Chondrocyte (in vitro differentiated cells): ENCODE measurements around the gene SERPIND1. TPM values are rescaled to one million over a fixed set of nuclear protein-coding genes. Genes with fewer than 3 reads are reported as not detected.

ENCODE experiments used
- DNase-seq: peaks from one replicate; pipeline ENCODE4 v3.0.0; 2021; ENCODE audit warnings: mixed read lengths, low spot score
- H3K27ac Mint-ChIP-seq: one replicate; pipeline ENCODE4 v1.8.0; 2021; ENCODE audit warnings: mild to moderate bottlenecking, moderate library complexity, mixed read lengths; ENCODE audit not compliant: unreplicated experiment
- H3K27me3 Mint-ChIP-seq: 2 replicates; pipeline ENCODE4 v1.8.0; 2021; ENCODE audit warnings: low read depth, mixed read lengths
- H3K36me3 Mint-ChIP-seq: 2 replicates; pipeline ENCODE4 v1.8.0; 2021; ENCODE audit warnings: low read depth, mixed read lengths
- H3K4me1 Mint-ChIP-seq: 2 replicates; pipeline ENCODE4 v1.8.0; 2021; ENCODE audit warnings: low read depth, mild to moderate bottlenecking, mixed read lengths
- H3K4me3 Mint-ChIP-seq: one replicate; pipeline ENCODE4 v1.8.0; 2021; ENCODE audit warnings: mild to moderate bottlenecking, moderate library complexity, mixed read lengths; ENCODE audit not compliant: unreplicated experiment
- H3K9me3 Mint-ChIP-seq: 2 replicates; pipeline ENCODE4 v1.8.0; 2021; ENCODE audit warnings: low read depth, mixed read lengths
- total RNA-seq: library from RNA; stranded (reverse); gene quantifications from 3 replicates; pipeline ENCODE4 v1.2.1, GENCODE V29; 2021
- TF ChIP-seq, protein P1 (sequence below): fragments of 200-600 bp; sonication (generic); IDR thresholded peaks from 2 replicates; pipeline ENCODE4 v1.5.0; 2021; ENCODE audit warnings: antibody characterized with exemption, mild to moderate bottlenecking, moderate library complexity

Gene SERPIND1
- total RNA-seq, 1 donor from 2014 or later, result not detected

DNA sequence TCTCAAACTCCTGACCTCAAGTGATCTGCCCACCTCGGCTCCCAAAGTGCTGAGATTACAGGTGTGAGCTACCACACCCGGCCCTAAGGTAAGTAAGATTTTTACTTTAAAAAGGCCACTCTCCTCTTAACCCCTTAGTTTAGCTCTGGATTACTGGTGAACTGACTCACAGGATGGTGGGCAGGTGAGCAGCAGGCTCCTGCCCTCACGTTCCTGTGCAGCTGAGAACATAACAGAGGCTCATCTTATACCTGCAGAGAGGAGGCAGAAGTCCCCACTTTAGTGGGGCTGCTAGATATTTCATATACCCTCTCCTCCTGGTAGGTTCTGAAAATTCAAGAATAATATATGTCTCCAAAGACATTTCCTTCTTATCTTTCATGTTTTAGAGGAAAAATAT is 17.1 kb upstream of the SERPIND1 start:
- Mint-ChIP-seq H3K9me3 (no peaks in the 10 kb centered on the region), H3K4me1 (no peaks in the 10 kb centered on the region), H3K27me3 (no peaks in the 10 kb centered on the region), H3K27ac (no peak overlapping the region), H3K36me3 (peaks cover 16% of the 10 kb centered on the region), H3K4me3 (no peak overlapping the region)
- peak; percentile 13 for DNase-seq
- TF ChIP-seq, protein P1, sequence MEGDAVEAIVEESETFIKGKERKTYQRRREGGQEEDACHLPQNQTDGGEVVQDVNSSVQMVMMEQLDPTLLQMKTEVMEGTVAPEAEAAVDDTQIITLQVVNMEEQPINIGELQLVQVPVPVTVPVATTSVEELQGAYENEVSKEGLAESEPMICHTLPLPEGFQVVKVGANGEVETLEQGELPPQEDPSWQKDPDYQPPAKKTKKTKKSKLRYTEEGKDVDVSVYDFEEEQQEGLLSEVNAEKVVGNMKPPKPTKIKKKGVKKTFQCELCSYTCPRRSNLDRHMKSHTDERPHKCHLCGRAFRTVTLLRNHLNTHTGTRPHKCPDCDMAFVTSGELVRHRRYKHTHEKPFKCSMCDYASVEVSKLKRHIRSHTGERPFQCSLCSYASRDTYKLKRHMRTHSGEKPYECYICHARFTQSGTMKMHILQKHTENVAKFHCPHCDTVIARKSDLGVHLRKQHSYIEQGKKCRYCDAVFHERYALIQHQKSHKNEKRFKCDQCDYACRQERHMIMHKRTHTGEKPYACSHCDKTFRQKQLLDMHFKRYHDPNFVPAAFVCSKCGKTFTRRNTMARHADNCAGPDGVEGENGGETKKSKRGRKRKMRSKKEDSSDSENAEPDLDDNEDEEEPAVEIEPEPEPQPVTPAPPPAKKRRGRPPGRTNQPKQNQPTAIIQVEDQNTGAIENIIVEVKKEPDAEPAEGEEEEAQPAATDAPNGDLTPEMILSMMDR, result no peak

DNA sequence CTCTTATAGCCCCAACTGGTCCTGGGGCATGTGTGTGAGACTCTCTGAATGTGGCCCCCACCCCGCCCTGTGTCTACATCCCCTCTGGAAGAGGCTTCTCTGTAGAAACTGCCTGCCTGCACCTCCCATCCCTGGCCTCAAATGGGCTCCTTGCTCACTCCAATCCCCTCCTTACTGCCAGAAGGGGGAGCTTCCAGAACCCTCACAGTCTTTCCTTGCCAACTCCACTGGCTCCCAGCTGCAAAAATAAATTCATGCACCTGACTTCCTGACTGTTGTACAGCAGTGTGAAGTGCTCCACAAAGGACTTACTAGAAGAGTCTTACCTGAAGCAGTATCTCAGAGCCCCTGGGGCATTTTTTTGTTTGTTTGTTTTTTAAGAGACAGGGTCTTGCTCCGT is 15.2 kb upstream of the SERPIND1 start:
- no peak overlapping the region for H3K27ac Mint-ChIP-seq
- TF ChIP-seq, protein P1, result no peak
- H3K27me3 Mint-ChIP-seq, result no peaks in the 10 kb centered on the region
- no peak for DNase-seq
- H3K4me3 Mint-ChIP-seq, result no peak overlapping the region
- H3K9me3 Mint-ChIP-seq, result no peaks in the 10 kb centered on the region
- H3K36me3 Mint-ChIP-seq, result peaks cover 16% of the 10 kb centered on the region
- H3K4me1 Mint-ChIP-seq, result no peaks in the 10 kb centered on the region

DNA sequence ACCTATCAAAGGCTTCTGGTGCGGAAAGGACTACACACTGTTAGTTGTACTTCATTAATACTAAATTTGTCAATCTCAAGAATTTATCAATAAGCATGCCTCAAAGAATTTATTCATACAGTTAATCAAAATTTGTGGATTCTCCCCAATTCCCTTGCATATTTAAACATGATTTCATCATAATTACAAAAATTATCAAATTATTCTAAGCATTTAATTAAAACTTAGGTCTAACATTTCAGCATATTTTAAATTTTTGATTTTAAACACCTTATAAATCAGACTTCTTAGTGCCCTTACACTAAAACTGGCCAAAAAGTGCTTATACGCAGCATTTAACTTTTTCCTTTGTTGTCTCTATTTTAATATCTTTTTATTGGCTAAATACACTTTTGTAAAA is 13.8 kb upstream of the SERPIND1 start:
- H3K36me3 Mint-ChIP-seq, result peaks cover 29% of the 10 kb centered on the region
- DNase-seq, result no peak
- no peak overlapping the region for H3K4me3 Mint-ChIP-seq
- TF ChIP-seq, protein P1, result no peak
- no peaks in the 10 kb centered on the region for H3K9me3 Mint-ChIP-seq
- no peaks in the 10 kb centered on the region for H3K27me3 Mint-ChIP-seq
- H3K4me1 Mint-ChIP-seq, result no peaks in the 10 kb centered on the region
- H3K27ac Mint-ChIP-seq, result no peak overlapping the region

DNA sequence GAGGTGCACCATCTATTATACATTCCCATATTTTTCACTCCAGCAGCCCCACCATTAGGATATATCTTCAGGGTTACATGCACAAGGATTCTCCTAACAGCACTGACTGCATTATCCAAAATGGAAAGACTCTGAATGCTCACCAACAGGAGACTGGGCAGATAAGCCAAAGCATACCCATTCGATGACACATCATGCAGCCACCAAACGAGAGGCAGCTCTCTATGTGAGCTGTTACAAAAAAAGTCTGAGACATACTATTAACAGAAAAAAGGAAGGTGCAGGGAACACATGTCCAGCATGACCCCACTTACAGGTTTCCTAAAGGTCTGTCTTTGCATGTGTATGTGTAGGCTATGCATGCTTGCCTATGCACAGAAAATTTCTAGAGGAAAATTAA is 12.4 kb upstream of the SERPIND1 start:
- Mint-ChIP-seq H3K4me1 (no peaks in the 10 kb centered on the region), H3K27me3 (no peaks in the 10 kb centered on the region), H3K36me3 (peaks cover 31% of the 10 kb centered on the region), H3K9me3 (no peaks in the 10 kb centered on the region), H3K4me3 (no peak overlapping the region), H3K27ac (no peak overlapping the region)
- DNase-seq, result no peak
- TF ChIP-seq, protein P1, result no peak

DNA sequence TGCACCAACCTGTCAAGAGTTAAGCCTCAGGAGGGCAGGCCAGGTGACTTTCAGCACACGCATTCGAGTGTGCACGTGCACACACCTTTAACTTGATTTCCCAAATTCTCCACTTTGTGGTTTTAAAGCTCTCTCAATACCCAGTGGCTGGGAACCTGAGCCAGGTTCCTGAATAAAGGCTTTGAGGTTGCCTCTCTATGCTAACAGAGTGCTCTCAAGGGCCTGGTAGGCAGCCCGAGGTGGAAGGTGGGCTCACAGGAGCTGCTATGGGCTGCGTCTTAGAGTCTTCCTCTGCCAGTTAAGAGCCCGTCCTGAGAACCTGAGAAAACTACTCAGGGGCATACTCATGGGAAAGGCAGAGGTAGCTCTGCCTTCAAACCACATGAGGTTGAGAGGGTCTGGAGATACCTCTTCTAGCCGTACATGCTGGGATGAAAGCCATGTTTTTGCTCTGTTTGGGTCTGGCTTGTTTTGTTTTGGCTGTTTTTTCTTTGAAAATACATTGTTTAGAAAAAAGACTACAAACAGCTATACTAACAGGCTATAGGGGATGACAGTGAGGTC is 11.6 kb upstream of the SERPIND1 start:
- Mint-ChIP-seq H3K27ac (no peak overlapping the region), H3K27me3 (no peaks in the 10 kb centered on the region), H3K36me3 (peaks cover 27% of the 10 kb centered on the region), H3K4me3 (no peak overlapping the region), H3K9me3 (no peaks in the 10 kb centered on the region), H3K4me1 (no peaks in the 10 kb centered on the region)
- DNase-seq, result no peak
- TF ChIP-seq, protein P1, result no peak
